ENCODE measurements around the gene TRIP12.
"Not testable (repeated sequence)": the region's sequence is repeated elsewhere in the genome, so short reads cannot be mapped to it uniquely, and the experiment has no call there.

The TRIP12 gene

GRCh38 chr2:229921892-229922448 lies at the start of gene TRIP12:
Gene TRIP12, minus strand, starts transcription at chr2:229922009. Its CDS starts 41,930 bp downstream, at chr2:229880079.
- peak; percentile 86 for DNase-seq

- no peak for DNase-seq
Observed at GRCh38 chr2:229971298-229971790, 49.5 kb upstream of the TRIP12 start.

GRCh38 chr2:229970406-229970805 lies 48.6 kb upstream of the TRIP12 start:
- no peak for DNase-seq

- DNase-seq: no peak
Observed at GRCh38 chr2:229969921-229970320, 48.1 kb upstream of the TRIP12 start.

DNA sequence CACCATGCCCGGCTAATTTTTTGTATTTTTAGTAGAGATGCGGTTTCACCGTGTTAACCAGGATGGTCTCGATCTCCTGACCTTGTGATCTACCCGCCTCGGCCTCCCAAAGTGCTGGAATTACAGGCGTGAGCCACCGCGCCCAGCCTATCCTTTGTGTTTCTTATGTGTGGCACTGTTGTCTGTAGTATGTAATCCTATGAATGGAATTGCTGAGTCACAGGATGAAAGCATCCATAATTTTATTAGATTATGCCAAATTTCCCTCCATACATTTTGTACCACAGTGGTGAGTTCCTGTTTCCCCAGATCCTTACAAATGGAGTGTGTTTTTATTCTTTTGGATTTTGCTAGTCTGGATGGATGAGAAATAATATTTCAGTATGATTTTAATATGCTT lies 41.8 kb upstream of the TRIP12 start:
- DNase-seq: not testable (repeated sequence)

GRCh38 chr2:229956491-229956890 lies 34.7 kb upstream of the TRIP12 start:
- DNase-seq: no peak

DNA sequence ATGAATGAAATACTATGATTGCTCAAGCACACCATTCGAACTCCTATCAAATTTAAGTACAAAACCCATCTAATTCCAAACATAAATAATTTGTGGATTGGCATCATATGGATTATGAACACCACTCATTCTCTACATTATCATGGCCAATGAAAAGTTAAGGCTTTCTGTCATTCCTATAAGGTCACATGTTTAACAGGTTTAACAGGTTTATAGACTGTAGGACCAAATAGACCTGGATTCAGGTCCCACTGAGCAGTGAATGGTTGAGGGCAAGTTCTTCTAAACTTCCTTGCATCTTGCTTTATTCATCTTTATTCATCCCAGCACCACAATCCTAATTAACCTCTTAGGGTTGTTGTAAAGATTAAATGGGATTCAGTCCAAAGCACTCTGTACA lies 33.9 kb upstream of the TRIP12 start:
- no peak for DNase-seq

GRCh38 chr2:229952256-229952835 lies 30.5 kb upstream of the TRIP12 start:
- no peak for DNase-seq

DNA sequence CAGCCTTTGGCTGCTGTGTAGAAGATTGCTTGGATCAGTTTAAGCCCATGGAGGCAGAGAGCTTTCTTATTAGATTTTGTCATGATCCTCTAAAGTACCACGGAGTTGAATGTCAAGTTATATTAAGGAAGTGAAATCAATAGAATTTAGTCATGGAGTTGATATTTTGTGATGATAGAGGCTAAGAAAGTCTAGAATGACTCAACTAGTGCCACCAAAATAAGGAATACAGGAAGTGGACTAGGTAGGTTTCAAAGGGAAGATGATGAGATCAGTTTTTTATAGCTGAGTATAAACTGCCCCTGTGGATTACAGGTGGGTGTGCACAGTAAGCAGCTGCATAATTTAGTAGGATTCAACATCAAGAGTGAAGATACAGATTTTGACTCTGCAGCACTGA lies 25.7 kb upstream of the TRIP12 start:
- DNase-seq: no peak

- DNase-seq: no peak
Observed at GRCh38 chr2:229945975-229946374, 24.2 kb upstream of the TRIP12 start.

DNA sequence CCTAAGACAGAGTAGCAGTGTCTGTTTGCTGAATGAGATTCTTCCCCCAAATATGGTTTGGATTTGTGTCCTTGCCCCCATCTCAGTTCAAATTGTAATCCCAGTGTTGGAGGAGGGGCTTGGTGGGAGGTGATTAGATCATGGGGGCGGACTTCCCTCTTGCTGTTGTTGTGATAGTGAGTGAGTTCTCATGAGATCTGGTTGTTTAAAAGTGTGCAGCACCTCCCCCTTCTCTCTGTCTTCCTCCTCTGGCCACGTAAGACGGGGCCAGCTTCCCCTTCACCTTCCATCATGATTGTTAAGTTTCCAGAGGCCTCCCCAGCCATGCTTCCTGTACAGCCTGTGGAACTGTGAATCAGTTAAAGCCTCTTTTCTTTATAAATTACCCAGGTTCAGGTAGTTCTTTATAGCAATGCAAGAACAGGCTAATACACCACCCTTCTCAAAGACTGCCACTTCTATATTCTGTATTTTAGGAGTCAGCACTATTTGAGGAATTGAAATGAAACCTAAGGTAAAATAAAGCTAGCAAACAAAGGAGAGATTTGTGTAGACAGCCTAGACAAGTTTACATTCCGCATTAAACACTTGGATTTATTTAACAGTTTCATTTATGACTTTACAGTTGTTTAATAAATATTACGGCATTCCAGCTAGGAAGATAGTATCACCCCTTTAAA lies 22.1 kb upstream of the TRIP12 start:
- DNase-seq: no peak

- peak; percentile 32 for DNase-seq
Observed at GRCh38 chr2:229943171-229943570, 21.4 kb upstream of the TRIP12 start.

DNA sequence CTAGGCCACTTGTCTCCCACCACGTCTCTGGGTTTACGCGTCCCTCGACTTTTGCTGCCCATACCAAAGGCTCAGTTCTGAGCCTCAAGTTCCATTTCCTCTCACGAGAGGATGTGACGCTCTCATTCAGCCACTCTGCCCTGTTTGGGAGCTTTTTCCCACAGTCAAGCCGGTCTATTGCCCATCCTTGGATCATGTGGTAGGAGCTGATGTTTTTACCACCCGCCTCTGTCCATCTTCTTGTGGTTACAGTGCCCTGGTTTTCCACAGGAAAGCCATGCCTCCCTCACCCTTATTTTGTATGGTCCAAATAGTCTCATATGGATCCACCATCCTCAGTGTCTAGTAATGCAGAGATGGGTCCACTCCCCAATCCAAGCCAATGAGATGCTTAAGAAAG lies 20.9 kb upstream of the TRIP12 start:
- DNase-seq: no peak

- DNase-seq: no peak
Observed at GRCh38 chr2:229937537-229937936, 15.7 kb upstream of the TRIP12 start.

DNA sequence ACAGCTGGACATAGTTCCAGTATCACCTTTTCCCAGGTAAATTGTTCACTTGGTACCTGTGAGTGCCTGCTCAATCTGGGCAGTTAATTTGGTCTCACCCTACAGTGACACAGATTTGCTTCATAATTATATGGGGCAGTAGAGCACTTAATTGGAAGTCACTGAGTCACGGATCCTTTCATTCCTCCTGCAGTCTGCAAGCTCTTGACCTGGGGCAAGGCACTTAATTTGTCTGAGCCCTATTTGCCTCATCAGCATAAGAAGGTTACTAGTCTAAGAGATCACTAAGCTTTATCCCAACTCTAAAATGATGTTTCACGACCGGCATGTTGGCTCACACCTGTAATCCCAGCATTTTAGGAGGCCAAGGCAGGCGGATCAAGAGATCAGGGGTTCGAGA lies 9.4 kb upstream of the TRIP12 start:
- peak; percentile 11 for DNase-seq

GRCh38 chr2:229930656-229931055 lies 8.8 kb upstream of the TRIP12 start:
- peak; percentile 58 for DNase-seq

DNA sequence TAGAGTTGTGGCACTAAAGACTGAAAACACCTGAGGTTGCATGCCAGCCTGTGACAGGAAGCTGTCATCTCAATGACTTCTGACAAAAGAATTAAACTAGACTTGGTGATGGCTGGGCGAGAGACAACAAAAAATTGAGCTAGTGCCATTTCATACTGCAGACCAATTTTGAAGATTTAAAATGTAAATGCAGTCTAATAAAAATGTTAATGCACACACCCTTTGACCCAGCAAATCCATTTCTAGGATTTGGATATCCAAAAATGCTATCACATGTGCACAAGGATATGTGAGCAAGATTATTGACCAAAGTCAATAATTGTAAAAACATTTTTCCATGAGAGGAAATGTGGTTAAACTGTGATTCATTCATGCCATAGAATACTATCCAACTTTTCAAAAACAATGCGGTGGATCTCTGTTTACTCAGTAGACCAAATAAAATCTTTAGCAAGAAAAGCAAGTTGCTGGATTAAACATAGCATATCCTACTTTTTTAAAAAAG lies 6.1 kb upstream of the TRIP12 start:
- no peak for DNase-seq

DNA sequence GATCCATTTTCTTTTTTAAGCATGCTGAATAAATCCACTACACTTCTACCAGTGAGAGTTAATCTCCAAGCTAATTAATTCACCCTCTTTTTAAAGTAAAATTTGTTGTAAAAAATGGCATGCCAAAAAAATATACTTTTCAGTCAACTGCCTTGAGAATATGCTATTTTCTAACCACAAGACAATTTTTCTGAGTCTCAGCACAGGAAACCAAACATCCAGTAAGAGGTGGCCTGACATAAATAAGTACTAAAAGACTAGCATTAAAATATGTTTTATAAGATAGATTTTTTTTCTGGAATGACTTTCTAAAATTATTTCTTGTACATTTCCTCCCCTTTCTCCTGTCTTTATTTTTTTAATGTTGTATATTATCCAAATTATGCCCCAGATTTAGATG lies 3.4 kb upstream of the TRIP12 start:
- no peak for DNase-seq

GRCh38 chr2:229924541-229924940 lies 2.7 kb upstream of the TRIP12 start:
- DNase-seq: not testable (repeated sequence)

- peak; percentile 85 for DNase-seq
Observed at GRCh38 chr2:229922449-229923386, 909 bp upstream of the TRIP12 start, which contains the start of gene FBXO36. Gene FBXO36, plus strand, starts transcription at chr2:229922503. Its CDS starts 11 bp downstream, at chr2:229922514.

DNA sequence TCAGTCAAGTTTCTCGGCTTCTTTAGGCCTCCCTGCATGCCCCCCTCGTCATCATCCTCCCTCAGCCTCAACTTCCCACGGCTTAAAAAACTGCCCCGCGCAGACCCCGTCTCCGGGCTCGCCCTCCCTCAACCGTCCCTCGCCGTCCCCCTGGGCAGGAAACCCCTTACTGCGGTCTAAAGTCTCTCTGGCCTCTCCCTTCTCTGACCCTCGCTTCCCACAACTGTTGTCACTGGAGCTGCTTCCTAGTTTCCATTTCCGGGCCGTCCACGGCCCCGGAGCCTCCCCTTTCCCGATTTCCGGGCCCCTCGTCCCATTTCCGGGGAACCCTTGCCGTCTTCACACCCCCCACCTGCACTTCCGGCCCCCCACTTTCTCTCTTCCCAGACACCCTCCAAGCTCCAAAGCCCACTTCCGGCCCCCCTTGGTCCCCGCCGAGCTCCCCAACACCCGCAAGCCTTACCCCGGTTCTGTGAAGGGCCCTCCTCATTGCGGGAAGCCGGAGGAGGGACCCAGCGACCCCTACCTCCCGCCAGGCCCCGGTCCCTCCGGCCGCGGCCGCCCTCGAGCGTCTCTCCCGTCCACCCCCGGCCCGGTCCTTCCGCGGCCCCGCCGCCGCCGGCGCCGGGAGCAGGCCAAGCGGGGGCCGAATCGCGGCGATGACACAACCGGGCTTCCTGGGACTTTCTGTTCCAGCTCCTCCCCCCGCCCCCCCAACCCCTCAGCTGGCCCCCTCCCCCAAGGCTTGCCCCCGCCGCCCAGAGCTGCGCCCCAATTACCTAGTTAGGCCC lies 513 bp downstream of the TRIP12 start:
- peak; percentile 27 for DNase-seq
